ENCODE results near the gene C5orf63.
"Not testable (repeated sequence)": the region's sequence is repeated elsewhere in the genome, so short reads cannot be mapped to it uniquely, and the experiment has no call there.

DNA sequence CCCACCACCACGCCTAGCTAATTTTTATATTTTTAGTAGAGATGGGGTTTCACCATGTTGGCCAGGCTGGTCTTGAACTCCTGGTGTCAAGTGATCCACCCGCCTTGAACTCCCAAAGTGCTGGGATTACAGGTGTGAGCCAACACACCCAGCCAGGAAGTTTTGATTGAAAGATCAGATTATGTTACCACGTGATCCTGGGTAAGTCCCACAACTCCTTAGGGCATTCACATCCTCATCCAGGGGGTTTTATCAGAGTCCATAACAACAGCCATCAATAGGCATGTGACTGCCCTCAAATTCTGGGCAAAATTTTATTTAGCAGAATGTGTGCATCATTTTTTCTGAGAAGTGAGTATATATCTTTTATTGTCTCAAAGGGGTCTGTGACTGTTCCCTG, 68.0 kb downstream of the C5orf63 start:
- TF ChIP-seq, protein P1, sequence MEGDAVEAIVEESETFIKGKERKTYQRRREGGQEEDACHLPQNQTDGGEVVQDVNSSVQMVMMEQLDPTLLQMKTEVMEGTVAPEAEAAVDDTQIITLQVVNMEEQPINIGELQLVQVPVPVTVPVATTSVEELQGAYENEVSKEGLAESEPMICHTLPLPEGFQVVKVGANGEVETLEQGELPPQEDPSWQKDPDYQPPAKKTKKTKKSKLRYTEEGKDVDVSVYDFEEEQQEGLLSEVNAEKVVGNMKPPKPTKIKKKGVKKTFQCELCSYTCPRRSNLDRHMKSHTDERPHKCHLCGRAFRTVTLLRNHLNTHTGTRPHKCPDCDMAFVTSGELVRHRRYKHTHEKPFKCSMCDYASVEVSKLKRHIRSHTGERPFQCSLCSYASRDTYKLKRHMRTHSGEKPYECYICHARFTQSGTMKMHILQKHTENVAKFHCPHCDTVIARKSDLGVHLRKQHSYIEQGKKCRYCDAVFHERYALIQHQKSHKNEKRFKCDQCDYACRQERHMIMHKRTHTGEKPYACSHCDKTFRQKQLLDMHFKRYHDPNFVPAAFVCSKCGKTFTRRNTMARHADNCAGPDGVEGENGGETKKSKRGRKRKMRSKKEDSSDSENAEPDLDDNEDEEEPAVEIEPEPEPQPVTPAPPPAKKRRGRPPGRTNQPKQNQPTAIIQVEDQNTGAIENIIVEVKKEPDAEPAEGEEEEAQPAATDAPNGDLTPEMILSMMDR (IDR thresholded peaks at IDR 0.05), result not testable (repeated sequence)
- TF ChIP-seq POLR2A (IDR thresholded peaks at IDR 0.05), result not testable (repeated sequence)

Data from adrenal gland (tissue), 5 donors.